ENCODE measurements around the gene FAAP24.
"Not testable (repeated sequence)": the region's sequence is repeated elsewhere in the genome, so short reads cannot be mapped to it uniquely, and the experiment has no call there.

DNA sequence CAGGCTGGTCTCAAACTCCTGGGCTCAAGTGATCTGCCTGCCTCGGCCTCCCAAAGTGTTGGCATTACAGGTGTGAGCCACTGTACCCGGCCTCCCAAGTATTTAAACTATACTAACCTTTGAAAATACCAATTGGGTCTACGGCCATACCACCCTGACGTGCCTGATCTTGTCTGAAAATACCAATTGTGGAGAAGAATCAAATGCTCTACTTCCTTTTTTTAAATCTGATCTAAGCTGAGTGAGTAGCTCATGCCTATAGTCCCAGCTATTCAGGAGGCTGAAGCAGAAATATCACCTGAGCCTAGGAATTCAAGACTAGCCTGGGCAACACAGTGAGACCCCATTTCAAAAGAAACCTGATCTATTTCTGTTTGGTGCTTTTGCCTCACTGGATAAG, 38.8 kb downstream of the FAAP24 start:
- TF ChIP-seq ZNF274 (IDR thresholded peaks at IDR 0.05; ENCODE audit: low read depth, low read length); YY1 (IDR thresholded peaks at IDR 0.05; ENCODE audit: insufficient read depth, insufficient read length): not testable (repeated sequence)
